ENCODE results near the gene PDE4B. TPM values are rescaled to one million over a fixed set of nuclear protein-coding genes. Genes with fewer than 3 reads are reported as not detected.
"Not testable (repeated sequence)": the region's sequence is repeated elsewhere in the genome, so short reads cannot be mapped to it uniquely, and the experiment has no call there.

PDE4B gene
- total and polyA plus RNA-seq, 7 donors: 4.1 to 191 (median 16.3) TPM

DNA sequence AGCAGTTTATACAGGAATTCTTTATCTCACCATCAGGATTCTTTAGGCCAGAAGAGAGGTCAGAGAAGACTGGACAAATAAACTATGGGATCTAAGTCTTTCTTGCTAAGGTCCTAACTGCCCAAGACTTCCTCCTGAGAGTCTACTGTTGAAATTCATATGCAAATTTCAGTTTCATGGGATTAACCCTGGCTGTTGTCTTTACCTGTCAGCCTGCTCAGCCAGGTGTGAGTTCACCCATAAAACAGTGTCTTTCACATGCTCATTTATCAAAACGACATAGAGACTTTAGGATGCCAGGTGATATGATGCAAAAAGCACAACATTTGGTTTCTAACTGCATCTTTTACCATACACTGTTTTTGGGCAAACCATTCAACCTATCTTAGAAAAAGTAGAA, 211.0 kb downstream of the PDE4B start:
- Histone ChIP-seq H3K27me3 (ENCODE audit: insufficient read depth in 3 of 3, low read length in 2 of 3) (no peaks in the 10 kb centered on the region), H3K27ac (no peak overlapping the region), H3K9me3 (no peaks in the 10 kb centered on the region), H3K4me3 (no peak overlapping the region), H3K4me1 (no peaks in the 10 kb centered on the region), H3K36me3 (ENCODE audit: insufficient read depth in 1 of 2, low read depth in 1 of 2) (no peaks in the 10 kb centered on the region)
- intact Hi-C loops (cut with DNase I): no loop called here
- DNase-seq: no peak
- 8 to 16% (median 10%) methylated on average over 1 of the region's 1 CpG for WGBS, 3 donors
- TF ChIP-seq, protein P1, sequence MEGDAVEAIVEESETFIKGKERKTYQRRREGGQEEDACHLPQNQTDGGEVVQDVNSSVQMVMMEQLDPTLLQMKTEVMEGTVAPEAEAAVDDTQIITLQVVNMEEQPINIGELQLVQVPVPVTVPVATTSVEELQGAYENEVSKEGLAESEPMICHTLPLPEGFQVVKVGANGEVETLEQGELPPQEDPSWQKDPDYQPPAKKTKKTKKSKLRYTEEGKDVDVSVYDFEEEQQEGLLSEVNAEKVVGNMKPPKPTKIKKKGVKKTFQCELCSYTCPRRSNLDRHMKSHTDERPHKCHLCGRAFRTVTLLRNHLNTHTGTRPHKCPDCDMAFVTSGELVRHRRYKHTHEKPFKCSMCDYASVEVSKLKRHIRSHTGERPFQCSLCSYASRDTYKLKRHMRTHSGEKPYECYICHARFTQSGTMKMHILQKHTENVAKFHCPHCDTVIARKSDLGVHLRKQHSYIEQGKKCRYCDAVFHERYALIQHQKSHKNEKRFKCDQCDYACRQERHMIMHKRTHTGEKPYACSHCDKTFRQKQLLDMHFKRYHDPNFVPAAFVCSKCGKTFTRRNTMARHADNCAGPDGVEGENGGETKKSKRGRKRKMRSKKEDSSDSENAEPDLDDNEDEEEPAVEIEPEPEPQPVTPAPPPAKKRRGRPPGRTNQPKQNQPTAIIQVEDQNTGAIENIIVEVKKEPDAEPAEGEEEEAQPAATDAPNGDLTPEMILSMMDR (IDR thresholded peaks at IDR 0.05): no peak
- ATAC-seq: no peak

DNA sequence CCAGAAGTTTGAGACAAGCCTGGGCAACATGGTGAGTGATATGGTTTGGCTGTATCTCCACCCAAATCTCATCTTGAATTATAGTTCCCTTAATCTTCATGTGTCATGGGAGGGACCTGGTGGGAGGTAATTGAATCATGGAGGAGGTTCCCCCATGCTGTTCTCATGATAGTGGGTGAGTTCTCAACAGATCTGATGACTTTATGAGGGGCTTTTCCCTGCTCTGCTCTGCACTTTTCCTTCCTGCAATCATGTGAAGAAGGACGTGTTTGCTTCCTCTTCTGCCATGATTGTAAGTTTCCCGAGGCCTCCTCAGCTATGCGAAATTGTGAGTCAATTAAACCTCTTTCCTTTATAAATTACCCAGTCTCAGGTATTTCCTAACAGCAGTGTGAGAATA, 213.8 kb downstream of the PDE4B start:
- ATAC-seq; H3K9me3 ChIP-seq; H3K27me3 ChIP-seq (ENCODE audit: insufficient read depth in 3 of 3, low read length in 2 of 3); intact Hi-C loops (cut with DNase I); H3K27ac ChIP-seq; H3K4me1 ChIP-seq; H3K36me3 ChIP-seq (ENCODE audit: insufficient read depth in 1 of 2, low read depth in 1 of 2); DNase-seq; H3K4me3 ChIP-seq: not testable (repeated sequence)
- WGBS, 3 donors: 69 to 77% (median 70%) methylated on average over 3 of the region's 3 CpGs

DNA sequence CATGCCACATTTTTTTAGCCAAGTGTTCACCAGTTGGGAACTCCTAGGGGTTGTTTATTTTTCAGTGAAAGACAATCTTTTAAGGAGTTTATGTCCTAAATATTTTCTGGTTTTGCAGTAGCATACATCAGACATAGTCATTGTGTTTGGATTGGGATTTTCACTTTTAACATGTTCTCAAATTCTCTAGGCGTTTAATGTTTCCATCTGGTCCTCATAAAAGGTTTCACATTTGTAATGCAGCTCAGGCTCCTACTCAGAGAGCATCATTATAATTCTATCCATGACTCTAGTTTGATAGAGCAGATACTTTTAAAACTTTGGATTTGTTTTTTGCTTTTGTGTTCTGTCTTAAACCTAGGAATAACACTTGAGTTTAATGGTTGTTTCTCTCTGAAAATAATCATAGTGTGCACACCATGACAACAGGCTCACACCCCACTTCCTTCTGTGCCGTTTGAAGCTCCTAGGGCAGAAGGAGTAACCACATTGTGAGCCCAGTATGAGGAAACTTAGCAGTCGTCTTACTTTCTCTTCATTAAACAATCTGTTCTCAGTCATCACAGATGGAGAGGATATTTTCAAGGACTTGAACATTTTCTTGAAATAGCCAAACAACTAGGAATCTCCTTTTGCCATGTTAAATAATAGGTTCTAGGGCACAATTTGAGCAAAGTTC, 219.6 kb downstream of the PDE4B start:
- TF ChIP-seq, protein P1 (IDR thresholded peaks at IDR 0.05): no peak
- no peak overlapping the region for H3K27ac ChIP-seq
- intact Hi-C loops (cut with DNase I): no loop called here
- H3K4me1 ChIP-seq: no peaks in the 10 kb centered on the region
- H3K27me3 ChIP-seq (ENCODE audit: insufficient read depth in 3 of 3, low read length in 2 of 3): no peaks in the 10 kb centered on the region
- no peak overlapping the region for H3K4me3 ChIP-seq
- no peaks in the 10 kb centered on the region for H3K36me3 ChIP-seq (ENCODE audit: insufficient read depth in 1 of 2, low read depth in 1 of 2)
- ATAC-seq (no peak), DNase-seq (no peak)
- no peaks in the 10 kb centered on the region for H3K9me3 ChIP-seq
- 19 to 26% (median 20%) methylated on average over 3 of the region's 3 CpGs for WGBS, 3 donors

DNA sequence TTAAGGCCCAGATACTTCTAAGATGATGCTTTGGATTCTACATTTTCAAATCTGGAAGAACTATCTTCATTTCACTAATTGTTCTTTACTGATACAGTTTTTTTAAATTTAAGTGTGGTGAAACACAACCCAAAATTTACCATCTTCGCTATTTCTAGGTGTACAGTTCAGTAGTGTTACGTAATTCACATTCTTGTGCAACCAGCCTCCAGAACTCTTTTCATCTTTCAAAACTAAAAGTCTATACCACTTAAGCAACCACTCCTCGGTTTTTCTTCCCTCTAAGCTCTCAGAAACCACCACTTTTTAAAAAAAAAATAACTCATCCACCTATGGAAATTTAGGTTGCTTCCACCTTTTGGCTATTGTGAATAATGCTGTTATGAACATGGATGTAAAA, 220.7 kb downstream of the PDE4B start:
- Histone ChIP-seq H3K27ac (no peak overlapping the region), H3K9me3 (no peaks in the 10 kb centered on the region), H3K36me3 (ENCODE audit: insufficient read depth in 1 of 2, low read depth in 1 of 2) (no peaks in the 10 kb centered on the region), H3K27me3 (ENCODE audit: insufficient read depth in 3 of 3, low read length in 2 of 3) (no peaks in the 10 kb centered on the region), H3K4me1 (no peaks in the 10 kb centered on the region), H3K4me3 (no peak overlapping the region)
- ATAC-seq (no peak), DNase-seq (no peak)
- intact Hi-C loops (cut with DNase I): no loop called here
- WGBS, 3 donors: 70 to 81% (median 72%) methylated on average over 3 of the region's 3 CpGs
- TF ChIP-seq, protein P1 (IDR thresholded peaks at IDR 0.05): no peak

DNA sequence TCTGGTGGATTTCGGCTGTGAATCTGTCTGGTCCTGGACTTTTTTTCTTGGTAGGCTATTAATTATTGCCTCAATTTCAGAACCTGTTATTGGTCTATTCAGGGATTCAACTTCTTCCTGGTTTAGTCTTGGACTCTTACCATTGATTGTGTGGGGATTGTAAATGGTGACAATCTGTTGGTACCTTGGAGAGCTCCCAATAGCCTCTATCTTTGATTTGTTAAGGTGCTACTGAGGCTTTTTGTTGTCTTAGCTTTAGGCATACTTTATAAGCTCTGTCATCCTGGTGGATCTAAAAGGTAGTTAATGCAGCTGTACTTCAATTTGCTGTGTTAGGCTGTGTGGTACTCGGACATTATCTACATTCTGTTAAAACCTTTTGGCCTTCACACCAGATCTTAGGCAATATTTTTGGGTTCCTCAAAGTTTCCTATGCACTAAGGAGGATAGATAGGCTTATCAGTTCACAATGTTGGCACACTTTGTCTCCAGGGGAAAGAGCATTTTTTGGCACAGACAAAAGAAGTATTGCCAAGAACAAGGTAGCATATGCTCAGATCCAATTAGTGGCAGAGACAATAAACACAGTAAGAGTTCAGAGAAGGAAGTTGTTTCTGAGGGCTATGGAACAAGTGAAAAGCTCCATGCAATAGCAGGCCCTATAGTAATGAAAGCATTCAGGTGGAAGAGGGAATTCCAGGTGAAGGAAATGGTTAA, 230.4 kb downstream of the PDE4B start:
- DNase-seq (no peak), ATAC-seq (no peak)
- intact Hi-C loops (cut with DNase I): no loop called here
- Histone ChIP-seq H3K9me3 (no peaks in the 10 kb centered on the region), H3K4me3 (no peak overlapping the region), H3K27ac (no peak overlapping the region), H3K4me1 (no peaks in the 10 kb centered on the region), H3K27me3 (ENCODE audit: insufficient read depth in 3 of 3, low read length in 2 of 3) (no peaks in the 10 kb centered on the region), H3K36me3 (ENCODE audit: insufficient read depth in 1 of 2, low read depth in 1 of 2) (no peaks in the 10 kb centered on the region)
- WGBS, 3 donors: 81 to 84% (median 82%) methylated on average over 2 of the region's 2 CpGs
- TF ChIP-seq, protein P1 (IDR thresholded peaks at IDR 0.05): no peak

Measured in psoas muscle (tissue), 8 donors.